Fibroblast of lung (primary cell): Measurements from ENCODE around the gene ITGBL1. TPM values are rescaled to one million over a fixed set of nuclear protein-coding genes. Genes with fewer than 3 reads are reported as not detected.

ENCODE experiments used
- DNase-seq, 2 donors: peaks; one replicate each; pipeline versions ENCODE4 v3.0.0 to v3.0.0-alpha.2; 2010; ENCODE audit warnings: low read depth in 2 of 2
- H2AFZ ChIP-seq: 2 replicates; pipeline ENCODE4 v1.5.1; 2012; ENCODE audit warnings: low read length, control low read depth, inconsistent platforms
- H3K27ac ChIP-seq: 2 replicates; pipeline ENCODE4 v1.5.1; 2011; ENCODE audit warnings: low read length, control low read depth; ENCODE audit not compliant: insufficient read depth
- H3K27me3 ChIP-seq: 2 replicates; pipeline ENCODE4 v1.5.1; 2011; ENCODE audit warnings: mild to moderate bottlenecking, low read length; ENCODE audit not compliant: control insufficient read depth, insufficient read depth
- H3K36me3 ChIP-seq: 2 replicates; pipeline ENCODE4 v1.5.1; 2011; ENCODE audit warnings: low read length; ENCODE audit not compliant: control insufficient read depth, insufficient read depth
- H3K4me1 ChIP-seq: 2 replicates; pipeline ENCODE4 v1.5.1; 2011; ENCODE audit warnings: low read length; ENCODE audit not compliant: control insufficient read depth, insufficient read depth; ENCODE audit errors: extremely low read depth
- H3K4me2 ChIP-seq: 2 replicates; pipeline ENCODE4 v1.5.1; 2011; ENCODE audit warnings: low read length, control low read depth; ENCODE audit not compliant: insufficient read depth; ENCODE audit errors: extremely low read depth
- H3K4me3 ChIP-seq, 4 experiments: fragments of 200-600 bp in 1 of 4; sonication (generic) in 1 of 4; replicated peaks in 1 of 4; 2 replicates each; pipeline ENCODE4 v1.5.1; 2011 to 2016; ENCODE audit warnings: low read length in 4 of 4, low read depth in 3 of 4, mild to moderate bottlenecking in 3 of 4, control low read depth in 2 of 4, inconsistent platforms in 1 of 4, mixed read lengths in 1 of 4; ENCODE audit not compliant: insufficient read depth in 1 of 4; ENCODE audit errors: control extremely low read depth in 1 of 4
- H3K79me2 ChIP-seq: 2 replicates; pipeline ENCODE4 v1.5.1; 2012; ENCODE audit warnings: mild to moderate bottlenecking, low read length, inconsistent platforms; ENCODE audit not compliant: control insufficient read depth, insufficient read depth
- H3K9ac ChIP-seq: 2 replicates; pipeline ENCODE4 v1.5.1; 2011; ENCODE audit warnings: mild to moderate bottlenecking, low read length, control low read depth; ENCODE audit not compliant: insufficient read depth
- H3K9me3 ChIP-seq: 2 replicates; pipeline ENCODE4 v1.5.1; 2012; ENCODE audit warnings: low read depth, low read length; ENCODE audit not compliant: control insufficient read depth, insufficient read depth
- H4K20me1 ChIP-seq: 2 replicates; pipeline ENCODE4 v1.5.1; 2011; ENCODE audit warnings: low read length; ENCODE audit not compliant: control insufficient read depth, insufficient read depth; ENCODE audit errors: extremely low read depth
- CTCF ChIP-seq, 2 donors: IDR thresholded peaks in 1 of 2; conservative IDR thresholded peaks in 1 of 2; 1 replicate in 1 of 2; 2 replicates in 1 of 2; pipeline ENCODE4 v1.5.1; 2011 to 2012; ENCODE audit warnings: low read length in 2 of 2, control low read depth in 1 of 2, inconsistent platforms in 1 of 2, low read depth in 1 of 2, mild to moderate bottlenecking in 1 of 2
- EZH2 ChIP-seq: IDR thresholded peaks from 2 replicates; pipeline ENCODE4 v1.5.1; 2012; ENCODE audit warnings: low read length, control low read depth, mild to moderate bottlenecking; ENCODE audit errors: missing control alignments
- polyA plus RNA-seq, 2 donors: library from polyadenylated mRNA; depleted of rRNA in 1 of 2; stranded (reverse) in 1 of 2; unstranded in 1 of 2; fragments of >200 nt; gene quantifications; 2 replicates each; pipeline ENCODE4 v1.2.1, GENCODE V29; 2011 to 2012; ENCODE audit warnings: missing spikeins in 1 of 2
- total RNA-seq: library from RNA; depleted of rRNA; stranded (reverse); fragments of >200 nt; gene quantifications from 2 replicates; pipeline ENCODE4 v1.2.1, GENCODE V29; 2014

Gene ITGBL1
- total and polyA plus RNA-seq, 2 donors (not counting 1 experiment from before 2014, with no cell fraction given), result 45.1 to 87.4 TPM

- no peaks in the 10 kb centered on the region for H3K27me3 ChIP-seq
- TF ChIP-seq EZH2 (no peak), CTCF (conservative IDR thresholded peaks at IDR 0.05 in 1 of 2, IDR thresholded peaks at IDR 0.05 in 1 of 2; ENCODE audit: low read depth in 1 of 2, low read length in 2 of 2) (no peak)
Measured at GRCh38 chr13:101434486-101434885, 18.0 kb upstream of the ITGBL1 start.

GRCh38 chr13:101447852-101448251, 4.6 kb upstream of the ITGBL1 start:
- Histone ChIP-seq H3K4me1 (peaks cover 18% of the 10 kb centered on the region), H3K9ac (no peak overlapping the region), H3K9me3 (no peaks in the 10 kb centered on the region), H3K79me2 (peaks cover 4% of the 10 kb centered on the region), H3K36me3 (no peaks in the 10 kb centered on the region), H3K27me3 (no peaks in the 10 kb centered on the region), H2AFZ (no peak overlapping the region), H3K27ac (no peak overlapping the region), H3K4me3 (no peak overlapping the region), H4K20me1 (no peaks in the 10 kb centered on the region), H3K4me2 (no peak overlapping the region)
- no peak for TF ChIP-seq CTCF (conservative IDR thresholded peaks at IDR 0.05 in 1 of 2, IDR thresholded peaks at IDR 0.05 in 1 of 2; ENCODE audit: low read depth in 1 of 2, low read length in 2 of 2)
- TF ChIP-seq EZH2, result no peak
- DNase-seq, result peak; percentile 36 to 50

More at GRCh38 chr13:101434486-101434885, 18.0 kb upstream of the ITGBL1 start:
- peak in 1 of 2 donors; percentile 81 for DNase-seq
- H3K9ac ChIP-seq, result no peak overlapping the region
- H3K4me1 ChIP-seq, result no peaks in the 10 kb centered on the region
- H3K4me3 ChIP-seq, result no peak overlapping the region
- no peaks in the 10 kb centered on the region for H3K79me2 ChIP-seq
- H2AFZ ChIP-seq, result no peak overlapping the region
- no peaks in the 10 kb centered on the region for H3K9me3 ChIP-seq
- H3K36me3 ChIP-seq, result no peaks in the 10 kb centered on the region
- no peak overlapping the region for H3K27ac ChIP-seq
- no peaks in the 10 kb centered on the region for H4K20me1 ChIP-seq
- no peak overlapping the region for H3K4me2 ChIP-seq

DNA sequence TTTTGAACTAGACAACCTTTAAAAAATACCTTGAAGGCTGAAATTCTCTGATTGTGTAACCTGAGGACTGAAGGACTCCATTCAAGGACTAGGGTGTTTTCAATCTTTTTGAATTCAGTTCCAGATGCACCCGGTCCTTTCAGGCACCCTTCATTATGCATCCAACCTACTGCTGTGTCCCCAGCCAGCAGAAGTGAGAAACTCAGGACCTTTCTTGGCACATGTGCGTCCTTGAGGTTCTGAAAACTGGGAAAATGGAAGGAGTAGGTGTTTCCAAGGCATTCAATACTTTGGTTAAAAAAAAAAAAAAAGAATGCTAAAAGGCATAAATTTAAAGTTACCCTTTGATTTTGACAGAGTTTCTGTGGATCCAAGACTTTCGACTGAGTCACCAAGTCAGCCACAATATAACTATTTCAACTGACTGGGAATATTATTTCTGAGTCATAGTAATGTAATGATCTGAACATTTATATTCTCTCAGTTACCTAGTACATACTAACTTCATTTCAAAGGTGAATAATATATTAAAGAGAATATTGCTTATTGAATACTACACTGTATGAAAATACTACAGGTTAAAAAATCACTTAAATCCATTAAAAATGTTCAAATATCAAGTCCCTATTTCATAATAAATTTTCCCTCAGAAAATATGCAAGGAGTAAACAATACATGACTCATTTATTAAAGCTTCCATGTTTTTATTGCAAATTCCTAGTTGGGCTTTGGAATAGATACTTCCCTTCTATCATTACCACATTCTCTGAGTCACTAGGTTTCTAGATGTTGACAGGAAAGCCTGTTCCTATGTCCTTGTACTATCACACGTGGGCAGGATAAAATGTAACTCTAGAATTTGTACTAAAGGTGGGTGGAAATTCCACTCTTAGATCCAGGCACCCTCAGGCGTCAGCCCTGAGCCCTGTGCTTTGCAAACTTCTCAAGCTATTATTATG, 2.4 kb upstream of the ITGBL1 start:
- Histone ChIP-seq H3K79me2 (peaks cover 12% of the 10 kb centered on the region), H3K27me3 (no peaks in the 10 kb centered on the region), H3K4me3 (no peak overlapping the region), H3K27ac (peak overlapping the region; percentile 66), H3K4me1 (peaks cover 24% of the 10 kb centered on the region), H3K36me3 (no peaks in the 10 kb centered on the region), H3K4me2 (peak overlapping the region; percentile 66), H4K20me1 (no peaks in the 10 kb centered on the region), H2AFZ (no peak overlapping the region), H3K9ac (no peak overlapping the region), H3K9me3 (no peaks in the 10 kb centered on the region)
- TF ChIP-seq EZH2 (no peak), CTCF (conservative IDR thresholded peaks at IDR 0.05 in 1 of 2, IDR thresholded peaks at IDR 0.05 in 1 of 2; ENCODE audit: low read depth in 1 of 2, low read length in 2 of 2) (no peak)
- DNase-seq, result peak; percentile 86 to 96
